T-helper 2 cell (primary cell): ENCODE results near the gene PCGF5.
"Not testable (repeated sequence)": the region's sequence is repeated elsewhere in the genome, so short reads cannot be mapped to it uniquely, and the experiment has no call there.

Source experiments
- DNase-seq, 5 experiments: peaks; one replicate each; pipeline versions ENCODE4 v3.0.0 to v3.0.0-alpha.2; 2012 to 2022

PCGF5 gene

DNA sequence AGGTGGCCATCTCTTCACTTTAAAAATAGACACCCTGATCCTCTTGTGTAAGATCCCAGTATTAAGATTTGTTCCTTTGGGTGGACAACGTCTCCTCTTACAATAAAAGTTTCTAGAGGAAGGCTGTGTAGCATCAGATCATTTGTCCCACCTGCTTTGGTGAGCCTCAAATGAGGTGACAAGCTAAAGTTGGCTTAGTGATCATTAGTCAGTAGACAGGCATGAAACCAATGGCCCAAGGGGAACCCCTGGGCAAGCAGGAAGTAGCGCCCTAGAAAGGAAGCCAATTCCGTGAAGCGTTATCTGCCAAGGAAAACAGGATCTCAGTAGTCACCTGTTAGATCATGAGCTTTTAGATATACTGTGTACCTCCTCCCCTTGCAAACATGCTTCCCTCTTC lies 66.8 kb downstream of the PCGF5 start:
- no peak for DNase-seq

GRCh38 chr10:91287912-91288311 lies 67.4 kb downstream of the PCGF5 start:
- no peak for DNase-seq

DNA sequence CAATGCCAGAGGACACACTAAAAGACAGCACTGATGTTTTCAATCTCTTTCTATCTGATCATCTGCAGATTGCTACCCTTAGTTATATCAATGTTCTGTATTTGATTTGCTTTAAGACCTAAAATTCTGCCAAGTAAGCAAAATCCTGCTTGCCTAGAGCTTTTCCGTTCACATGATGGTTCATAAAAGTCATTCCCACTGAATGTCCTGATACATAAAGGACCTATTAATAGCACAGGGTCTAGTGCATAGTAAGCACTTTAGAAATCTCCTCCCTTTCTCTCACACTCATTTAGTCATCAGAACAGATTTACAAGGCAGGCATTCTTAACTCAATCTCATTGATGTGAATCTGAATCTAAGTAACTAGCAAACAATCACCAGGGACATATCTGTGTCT lies 68.8 kb downstream of the PCGF5 start:
- no peak for DNase-seq

- DNase-seq: no peak
Measured at GRCh38 chr10:91290607-91291006, 70.1 kb downstream of the PCGF5 start.

GRCh38 chr10:91294134-91294906 lies 73.9 kb downstream of the PCGF5 start:
- no peak for DNase-seq

- DNase-seq: no peak
Measured at GRCh38 chr10:91295346-91295745, 74.9 kb downstream of the PCGF5 start.

DNA sequence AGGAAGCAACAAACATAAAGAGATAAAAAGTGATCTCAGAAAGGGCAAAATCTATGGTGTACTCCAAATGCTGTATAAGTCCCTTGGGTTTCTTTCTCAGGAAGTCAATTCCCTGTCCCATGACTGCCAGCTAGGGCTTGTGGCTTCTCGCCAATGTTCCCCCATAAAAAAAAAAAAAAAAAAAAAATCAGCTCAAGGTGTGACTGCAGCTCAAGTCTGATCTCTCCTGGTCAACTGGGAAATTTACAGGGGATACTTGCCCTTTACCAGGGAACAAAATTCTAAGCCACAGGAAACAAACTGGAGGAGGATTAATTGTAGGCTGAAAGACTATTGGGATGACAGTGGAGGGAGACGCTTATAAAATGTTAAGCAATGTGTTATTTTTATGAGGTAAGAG lies 76.0 kb downstream of the PCGF5 start:
- no peak for DNase-seq

GRCh38 chr10:91298224-91298871 lies 77.9 kb downstream of the PCGF5 start:
- peak; percentile 38 to 82 (median 64) for DNase-seq

DNA sequence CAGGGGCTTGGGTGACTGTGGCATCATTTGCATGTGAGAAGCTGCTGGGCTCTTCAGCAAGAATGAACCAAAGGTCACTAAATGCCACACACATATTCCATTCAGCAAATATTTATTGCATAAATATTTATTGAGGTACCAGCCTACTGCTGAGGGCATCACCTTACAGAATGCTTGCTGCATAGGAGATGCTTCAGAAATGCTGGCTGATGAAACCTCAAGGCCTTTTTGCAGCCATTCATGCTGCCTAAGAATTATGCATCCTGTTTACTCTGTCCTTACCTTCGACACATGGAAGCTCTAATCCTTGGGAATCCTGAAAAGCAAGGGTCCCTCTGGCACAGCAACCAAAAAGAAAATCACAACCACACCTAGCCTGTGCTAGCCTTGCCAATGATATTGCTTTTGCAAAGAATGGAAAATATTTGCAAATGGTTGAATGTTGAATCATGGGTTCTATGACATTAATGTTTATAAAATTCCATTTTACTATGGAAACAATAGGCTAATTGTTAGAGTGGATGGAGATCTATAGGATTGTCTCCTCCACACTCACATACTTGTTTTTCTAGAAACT lies 79.6 kb downstream of the PCGF5 start:
- no peak for DNase-seq

DNA sequence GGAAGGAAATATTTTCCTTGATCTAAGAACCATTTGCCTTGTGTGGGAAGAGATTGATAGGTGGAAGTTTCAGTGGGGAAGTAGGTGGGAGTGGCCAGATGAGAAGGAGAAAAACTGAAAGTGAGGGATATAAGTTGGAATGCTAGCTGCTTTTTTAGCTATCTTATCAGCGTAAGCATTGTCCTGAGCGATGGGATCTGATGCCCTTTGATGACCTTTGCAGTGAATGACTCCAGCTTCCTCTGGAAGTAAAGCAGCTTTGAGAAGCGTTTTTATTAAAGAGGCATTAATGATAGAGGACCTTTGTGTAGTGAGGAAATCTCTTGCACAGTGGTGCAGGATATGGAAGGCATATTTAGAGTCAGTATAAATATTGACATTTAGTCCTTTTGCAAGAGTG lies 82.5 kb downstream of the PCGF5 start:
- not testable (repeated sequence) for DNase-seq

DNA sequence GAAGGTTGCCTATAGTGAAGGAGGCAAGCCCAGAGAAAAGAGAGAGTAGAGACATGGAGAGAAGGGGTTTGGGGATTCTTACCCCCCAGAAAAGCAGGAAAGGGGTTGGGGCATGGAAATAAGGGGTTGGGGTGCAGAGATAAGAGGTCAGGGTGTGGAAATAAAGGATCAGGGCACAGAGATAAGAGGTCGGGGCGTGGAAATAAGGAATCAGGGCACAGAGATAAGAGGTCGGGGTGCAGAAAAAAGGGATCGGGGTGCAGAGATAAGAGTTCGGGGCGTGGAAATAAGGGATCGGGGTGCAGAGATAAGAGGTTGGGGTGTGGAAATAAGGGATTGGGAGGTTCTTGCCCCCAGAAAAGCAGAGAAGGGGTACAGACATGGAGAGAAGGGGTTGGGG lies 85.5 kb downstream of the PCGF5 start:
- DNase-seq: not testable (repeated sequence)

DNA sequence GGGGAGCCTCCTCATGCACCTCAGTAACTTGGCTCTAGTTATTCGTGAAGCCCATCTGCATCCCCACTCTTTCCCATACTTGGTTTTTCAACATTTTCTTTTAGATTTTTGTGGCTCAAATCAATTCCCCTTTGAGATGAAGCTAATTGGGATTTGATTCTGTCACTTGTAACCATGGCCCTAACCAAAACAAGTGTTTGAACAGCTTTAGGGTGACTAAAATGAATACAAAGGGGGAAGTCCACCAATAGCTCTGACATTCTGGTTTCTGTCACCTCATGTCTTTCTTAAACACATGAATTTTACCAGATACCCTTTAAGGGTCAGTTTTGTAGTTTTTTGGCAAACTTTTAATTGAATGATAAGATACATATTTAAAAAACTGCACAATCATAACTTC lies 87.0 kb downstream of the PCGF5 start:
- DNase-seq: no peak

GRCh38 chr10:91309711-91310110 lies 89.2 kb downstream of the PCGF5 start:
- no peak for DNase-seq

DNA sequence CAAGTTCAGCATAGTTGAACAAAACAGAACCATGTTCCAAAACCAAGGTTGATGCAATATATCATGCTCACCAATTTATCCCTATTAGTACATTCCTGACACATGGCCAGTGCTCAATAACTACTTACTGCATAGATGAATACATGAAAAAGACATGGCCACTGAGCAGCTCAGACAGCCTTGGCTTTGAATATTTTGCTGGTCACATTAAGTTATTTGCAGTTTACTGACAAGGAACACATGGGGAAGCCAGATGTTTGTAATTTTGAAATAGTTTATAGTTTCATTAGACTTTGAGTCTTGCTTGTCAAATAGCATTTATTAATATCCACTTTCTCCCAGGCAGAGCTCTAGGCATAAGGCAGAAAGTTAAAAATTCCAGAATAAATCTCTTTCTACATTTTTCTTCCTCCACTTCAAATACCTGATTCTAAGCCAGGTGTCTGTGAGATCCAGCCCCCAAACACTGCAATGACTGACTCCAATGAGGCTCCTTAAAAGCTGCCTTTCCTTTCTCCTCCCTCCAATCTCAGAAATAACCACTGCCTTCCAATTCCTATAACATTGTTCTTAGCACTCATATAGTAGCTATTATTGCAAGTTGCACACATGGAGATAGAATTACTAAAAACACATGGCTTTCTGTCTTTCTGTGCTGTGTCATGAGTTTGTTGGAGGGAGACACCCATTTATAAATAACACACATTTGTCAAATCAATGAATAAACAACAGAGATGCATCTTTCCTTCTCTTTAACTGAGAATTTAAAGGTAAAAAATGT lies 91.3 kb downstream of the PCGF5 start:
- DNase-seq: no peak

DNA sequence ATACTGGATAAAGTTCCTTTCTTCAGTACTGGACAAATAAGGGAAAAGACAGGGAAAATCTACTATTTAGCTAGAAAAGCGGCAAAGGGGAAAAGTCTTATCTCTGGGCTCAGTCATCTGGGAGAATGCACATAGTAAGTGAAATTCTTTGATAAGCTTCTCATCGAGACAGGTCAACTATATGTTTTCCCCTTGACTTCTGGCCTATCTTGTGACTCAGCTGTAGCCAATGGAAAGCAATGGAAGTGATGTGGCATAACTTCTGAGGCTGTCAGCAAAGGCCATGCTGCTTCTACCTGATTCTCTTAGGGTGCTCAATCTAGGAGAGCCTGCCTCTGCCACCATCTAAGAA lies 91.9 kb downstream of the PCGF5 start:
- no peak for DNase-seq

- DNase-seq: no peak
Measured at GRCh38 chr10:91313796-91314485, 93.5 kb downstream of the PCGF5 start.

DNA sequence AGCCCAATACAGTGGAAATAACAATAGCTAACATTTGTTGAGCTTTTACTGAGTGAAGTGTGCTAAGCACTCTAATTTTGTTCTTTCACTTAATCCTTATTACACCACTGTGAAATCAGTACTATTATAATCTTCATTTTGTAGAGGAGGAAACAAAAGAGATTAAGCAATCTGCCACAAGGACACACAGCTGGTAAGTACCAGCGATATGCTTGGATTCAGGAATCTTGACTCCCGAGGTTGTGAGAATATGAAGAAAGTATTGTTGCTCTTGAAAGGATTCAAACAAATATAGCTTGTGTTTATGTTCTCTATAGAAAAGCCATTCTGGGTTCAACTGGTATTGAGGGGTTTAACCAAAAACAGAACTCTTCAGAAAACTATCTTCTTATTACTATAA lies 96.0 kb downstream of the PCGF5 start:
- DNase-seq: no peak

GRCh38 chr10:91317541-91317940 lies 97.1 kb downstream of the PCGF5 start:
- DNase-seq: no peak

DNA sequence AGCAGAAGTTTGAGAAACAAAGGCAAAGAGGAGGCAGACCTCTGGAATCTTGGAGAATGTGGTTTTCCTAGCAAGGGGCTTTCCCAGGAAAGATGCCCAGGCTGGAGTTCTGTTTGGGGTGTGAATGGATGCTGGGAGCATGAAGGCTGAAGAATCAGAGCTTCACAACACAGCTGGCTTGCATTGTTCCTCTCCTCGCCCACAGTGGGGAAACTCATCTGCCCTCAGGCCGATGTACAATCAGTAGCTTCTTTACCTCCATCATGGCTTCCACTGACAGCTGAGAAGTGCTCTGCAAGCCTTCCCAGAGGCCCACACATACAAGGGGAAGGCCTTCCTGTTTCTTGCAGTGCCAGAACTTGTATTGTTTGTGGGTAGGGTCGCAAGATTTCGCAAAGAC lies 98.9 kb downstream of the PCGF5 start:
- no peak for DNase-seq

GRCh38 chr10:91323293-91323905 lies 102.9 kb downstream of the PCGF5 start:
- not testable (repeated sequence) for DNase-seq

DNA sequence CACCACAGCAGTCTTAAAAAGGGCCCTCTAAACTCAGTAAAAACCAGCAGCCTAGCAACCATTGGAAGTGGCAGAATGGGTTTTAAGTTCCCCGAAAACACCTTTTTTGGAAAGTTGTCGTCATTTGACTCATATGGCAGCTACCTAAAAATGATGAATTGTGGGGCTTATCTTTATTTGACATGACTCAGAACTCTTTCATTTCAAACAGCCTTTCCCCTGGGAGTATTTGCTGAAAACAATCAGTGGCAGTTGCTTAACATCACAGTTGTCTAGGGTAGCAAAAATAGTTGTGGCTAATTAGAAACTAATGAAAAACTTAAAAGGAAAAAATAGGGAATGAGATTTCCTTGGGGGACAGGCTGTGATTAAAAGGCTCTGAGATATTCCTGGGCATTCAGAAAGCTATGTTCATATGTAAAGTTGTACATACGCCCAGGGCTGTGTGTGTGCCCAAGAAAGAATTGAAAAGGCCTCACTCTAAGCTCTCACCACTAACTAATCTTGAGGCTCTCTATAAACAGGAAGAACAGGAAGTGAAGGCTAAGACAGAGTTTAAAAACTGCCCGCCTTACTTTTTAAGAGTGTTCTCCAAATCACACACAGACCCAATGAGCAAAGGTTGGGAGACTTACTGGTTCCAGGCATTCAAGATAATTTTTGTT lies 108.0 kb downstream of the PCGF5 start:
- no peak for DNase-seq
